Measurements from ENCODE around the gene MNX1. TPM values are rescaled to one million over a fixed set of nuclear protein-coding genes. Genes with fewer than 3 reads are reported as not detected.

The MNX1 gene
- total and polyA plus RNA-seq, 10 of the 15 experiments (the other 5 are each of a cell fraction or from before 2014, with no cell fraction given): 0.22 to 2.7 (median 1.3) TPM; not detected in 1

DNA sequence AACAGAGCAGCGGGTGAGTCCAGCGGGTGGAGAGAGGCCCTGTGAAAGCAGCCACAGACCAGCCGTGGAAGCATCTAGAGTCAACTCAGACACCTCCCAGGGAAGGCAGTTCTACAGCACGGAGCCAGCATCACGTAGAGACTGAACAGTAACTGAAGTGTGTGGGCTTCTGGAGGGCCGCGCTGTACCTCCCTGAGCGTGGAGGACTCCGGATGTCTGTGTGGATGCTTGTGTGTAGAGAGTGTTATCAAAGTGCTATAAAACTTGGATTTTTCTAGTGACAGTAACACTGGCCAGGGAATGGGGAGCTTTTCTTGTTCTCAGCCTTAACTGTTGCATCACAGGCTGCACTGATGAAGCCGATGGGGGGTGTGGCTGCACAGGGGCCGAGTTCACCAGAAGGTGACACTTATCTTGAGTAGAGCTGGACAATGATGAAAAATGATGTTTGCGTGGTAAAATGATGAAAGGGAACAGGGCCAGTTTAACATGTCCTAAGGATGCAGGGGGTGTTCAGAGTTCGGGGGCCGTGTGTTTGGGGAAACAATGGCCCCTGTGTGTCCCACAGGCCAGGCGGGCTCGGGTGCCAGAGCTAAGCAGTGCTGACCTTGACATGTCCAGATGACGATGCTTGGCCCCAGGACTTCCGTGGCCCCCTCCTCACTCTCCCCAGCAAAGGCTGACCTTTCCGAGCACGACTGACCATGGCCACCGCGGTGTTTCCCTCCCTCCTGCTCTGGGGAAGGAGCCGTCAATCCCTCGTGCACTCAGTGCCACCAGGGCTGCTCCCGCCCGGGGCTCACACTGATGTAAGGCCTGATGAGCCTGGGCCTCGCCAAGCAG is 21.9 kb downstream of the MNX1 start (continued):
- TF ChIP-seq DPF2 (IDR thresholded peaks at IDR 0.05) (no peak), NR2C2 (IDR thresholded peaks at IDR 0.05; ENCODE audit: borderline replicate concordance, control insufficient read depth, insufficient read length, low read depth) (no peak), MEF2A (IDR thresholded peaks at IDR 0.05; ENCODE audit: insufficient read depth, low read depth, low read length) (no peak), RCOR1 (conservative IDR thresholded peaks at IDR 0.05; ENCODE audit: low read depth, low read length) (no peak)
- TF ChIP-seq, protein P1, sequence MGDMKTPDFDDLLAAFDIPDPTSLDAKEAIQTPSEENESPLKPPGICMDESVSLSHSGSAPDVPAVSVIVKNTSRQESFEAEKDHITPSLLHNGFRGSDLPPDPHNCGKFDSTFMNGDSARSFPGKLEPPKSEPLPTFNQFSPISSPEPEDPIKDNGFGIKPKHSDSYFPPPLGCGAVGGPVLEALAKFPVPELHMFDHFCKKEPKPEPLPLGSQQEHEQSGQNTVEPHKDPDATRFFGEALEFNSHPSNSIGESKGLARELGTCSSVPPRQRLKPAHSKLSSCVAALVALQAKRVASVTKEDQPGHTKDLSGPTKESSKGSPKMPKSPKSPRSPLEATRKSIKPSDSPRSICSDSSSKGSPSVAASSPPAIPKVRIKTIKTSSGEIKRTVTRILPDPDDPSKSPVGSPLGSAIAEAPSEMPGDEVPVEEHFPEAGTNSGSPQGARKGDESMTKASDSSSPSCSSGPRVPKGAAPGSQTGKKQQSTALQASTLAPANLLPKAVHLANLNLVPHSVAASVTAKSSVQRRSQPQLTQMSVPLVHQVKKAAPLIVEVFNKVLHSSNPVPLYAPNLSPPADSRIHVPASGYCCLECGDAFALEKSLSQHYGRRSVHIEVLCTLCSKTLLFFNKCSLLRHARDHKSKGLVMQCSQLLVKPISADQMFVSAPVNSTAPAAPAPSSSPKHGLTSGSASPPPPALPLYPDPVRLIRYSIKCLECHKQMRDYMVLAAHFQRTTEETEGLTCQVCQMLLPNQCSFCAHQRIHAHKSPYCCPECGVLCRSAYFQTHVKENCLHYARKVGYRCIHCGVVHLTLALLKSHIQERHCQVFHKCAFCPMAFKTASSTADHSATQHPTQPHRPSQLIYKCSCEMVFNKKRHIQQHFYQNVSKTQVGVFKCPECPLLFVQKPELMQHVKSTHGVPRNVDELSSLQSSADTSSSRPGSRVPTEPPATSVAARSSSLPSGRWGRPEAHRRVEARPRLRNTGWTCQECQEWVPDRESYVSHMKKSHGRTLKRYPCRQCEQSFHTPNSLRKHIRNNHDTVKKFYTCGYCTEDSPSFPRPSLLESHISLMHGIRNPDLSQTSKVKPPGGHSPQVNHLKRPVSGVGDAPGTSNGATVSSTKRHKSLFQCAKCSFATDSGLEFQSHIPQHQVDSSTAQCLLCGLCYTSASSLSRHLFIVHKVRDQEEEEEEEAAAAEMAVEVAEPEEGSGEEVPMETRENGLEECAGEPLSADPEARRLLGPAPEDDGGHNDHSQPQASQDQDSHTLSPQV (IDR thresholded peaks at IDR 0.05): no peak

DNA sequence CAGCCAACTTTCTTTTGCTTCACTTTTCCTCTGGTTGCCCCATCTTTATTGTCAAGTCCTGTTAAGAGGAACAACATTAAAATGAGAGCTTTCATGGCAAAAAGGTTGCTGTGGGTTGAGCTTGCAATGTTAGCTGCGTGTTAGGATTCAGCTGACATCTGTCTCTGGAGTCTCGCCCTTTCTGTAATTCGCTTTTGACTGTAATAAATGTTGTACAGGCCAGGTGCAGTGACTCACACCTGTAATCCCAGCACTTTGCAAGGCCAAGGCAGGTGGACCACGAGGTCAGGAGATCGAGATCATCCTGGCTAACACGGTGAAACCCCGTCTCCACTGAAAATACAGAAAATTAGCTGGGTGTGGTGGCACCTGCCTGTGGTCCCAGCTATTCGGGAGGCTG is 24.1 kb downstream of the MNX1 start:
- FAIRE-seq: no peak
- BruUV-seq (replicated peaks): no TSS peak
- RAD21 ChIA-PET (ENCODE audit: unreplicated experiment): no interaction called here
- Histone ChIP-seq H3K9ac (ENCODE audit: control insufficient read depth, insufficient read depth, low read length) (no peak overlapping the region), H4K20me1 (ENCODE audit: control insufficient read depth, insufficient read depth) (no peaks in the 10 kb centered on the region), H3K27ac (ENCODE audit: control insufficient read depth, insufficient read depth) (no peak overlapping the region), H3K27me3 (replicated peaks in 1 of 2; ENCODE audit: control insufficient read depth in 2 of 2, insufficient read depth in 2 of 2, low read length in 1 of 2) (no peaks in the 10 kb centered on the region), H3K79me2 (ENCODE audit: control insufficient read depth, insufficient read depth, low read length) (no peaks in the 10 kb centered on the region), H3K4me1 (ENCODE audit: control insufficient read depth, insufficient read depth, low read length) (no peaks in the 10 kb centered on the region), H3K9me3 (replicated peaks; ENCODE audit: control insufficient read depth, insufficient read depth, low read length) (no peaks in the 10 kb centered on the region), H3K4me2 (ENCODE audit: control insufficient read depth, insufficient read depth) (no peak overlapping the region), H3K36me3 (ENCODE audit: control insufficient read depth in 2 of 2, insufficient read depth in 2 of 2, low read length in 1 of 2) (no peaks in the 10 kb centered on the region), H2AFZ (ENCODE audit: control insufficient read depth, low read depth, low read length) (no peak overlapping the region), H3K4me3 (no peak overlapping the region)
- DNase-seq (ENCODE audit: low read depth, low spot score): no peak
- CTCF ChIA-PET: interaction anchor here (1.4 kb wide), 1 partner anchor 1657 kb away, joined by 3 read pairs; no protein-coding TSS in a partner anchor
- no peak for TF ChIP-seq TCF12 (IDR thresholded peaks at IDR 0.05; ENCODE audit: low read depth, low read length)
- TF ChIP-seq HDAC2 (IDR thresholded peaks at IDR 0.05): no peak
- TF ChIP-seq RBBP5 (conservative IDR thresholded peaks at IDR 0.05): no peak
- TF ChIP-seq TCF7 (IDR thresholded peaks at IDR 0.05; ENCODE audit: borderline replicate concordance): no peak
- TF ChIP-seq SMAD5 (IDR thresholded peaks at IDR 0.05; ENCODE audit: low read depth): no peak
- no peak for TF ChIP-seq SUZ12 (IDR thresholded peaks at IDR 0.05; ENCODE audit: unreplicated experiment)
- no peak for TF ChIP-seq NRF1 (conservative IDR thresholded peaks at IDR 0.05; ENCODE audit: low read depth, low read length)
- no peak for TF ChIP-seq CHD1 (IDR thresholded peaks at IDR 0.05; ENCODE audit: low read depth, low read length)
- no peak for TF ChIP-seq SREBF1 (IDR thresholded peaks at IDR 0.05; ENCODE audit: low read length)
- TF ChIP-seq, protein P2, sequence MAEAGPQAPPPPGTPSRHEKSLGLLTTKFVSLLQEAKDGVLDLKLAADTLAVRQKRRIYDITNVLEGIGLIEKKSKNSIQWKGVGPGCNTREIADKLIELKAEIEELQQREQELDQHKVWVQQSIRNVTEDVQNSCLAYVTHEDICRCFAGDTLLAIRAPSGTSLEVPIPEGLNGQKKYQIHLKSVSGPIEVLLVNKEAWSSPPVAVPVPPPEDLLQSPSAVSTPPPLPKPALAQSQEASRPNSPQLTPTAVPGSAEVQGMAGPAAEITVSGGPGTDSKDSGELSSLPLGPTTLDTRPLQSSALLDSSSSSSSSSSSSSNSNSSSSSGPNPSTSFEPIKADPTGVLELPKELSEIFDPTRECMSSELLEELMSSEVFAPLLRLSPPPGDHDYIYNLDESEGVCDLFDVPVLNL (IDR thresholded peaks at IDR 0.05; ENCODE audit: low read depth, low read length): no peak
- in situ Hi-C loops (cut with MboI) (no loop called here), intact Hi-C loops (cut with micrococcal nuclease; ENCODE audit: unreplicated experiment) (no loop called here)
- POLR2A ChIA-PET: no interaction called here
- WGBS (ENCODE audit: insufficient coverage, insufficient replicate concordance, low lambda C conversion rate, missing lambda C conversion rate): 68% methylated on average over 8 of the region's 8 CpGs
- SMC1A ChIA-PET (ENCODE audit: uncharacterized antibody, unreplicated experiment): no interaction called here
- no peak for ATAC-seq
